SJCRH30 (cell line): Measurements from ENCODE around the gene TSEN54. TPM values are rescaled to one million over a fixed set of nuclear protein-coding genes. Genes with fewer than 3 reads are reported as not detected.

ENCODE experiments used
- DNase-seq, 2 experiments: peaks; one replicate each; pipeline ENCODE4 v3.0.0-alpha.2; 2015 to 2020
- H3K27ac ChIP-seq: fragments of 250-450 bp; sonication (Bioruptor Pico); 2 replicates; pipeline ENCODE4 v1.5.1; 2020; ENCODE audit warnings: mild to moderate bottlenecking, moderate library complexity
- H3K27me3 ChIP-seq: fragments of 250-450 bp; sonication (Bioruptor Pico); 2 replicates; pipeline ENCODE4 v1.5.1; 2020; ENCODE audit warnings: mild to moderate bottlenecking, moderate library complexity
- H3K36me3 ChIP-seq: fragments of 250-450 bp; sonication (Bioruptor Pico); 2 replicates; pipeline ENCODE4 v1.5.1; 2020; ENCODE audit warnings: mild to moderate bottlenecking, moderate library complexity
- H3K4me1 ChIP-seq: fragments of 250-450 bp; sonication (Bioruptor Pico); 2 replicates; pipeline ENCODE4 v1.5.1; 2020; ENCODE audit warnings: mild to moderate bottlenecking, moderate library complexity
- H3K4me3 ChIP-seq: fragments of 250-450 bp; sonication (Bioruptor Pico); 2 replicates; pipeline ENCODE4 v1.5.1; 2020; ENCODE audit warnings: mild to moderate bottlenecking, moderate library complexity
- H3K9me3 ChIP-seq: fragments of 250-450 bp; sonication (Bioruptor Pico); replicated peaks from 2 replicates; pipeline ENCODE4 v1.5.1; 2020; ENCODE audit warnings: mild to moderate bottlenecking, moderate library complexity
- total RNA-seq: library from RNA; depleted of rRNA; stranded (reverse); fragments of >200 nt; shearing (Covaris generic); gene quantifications from 2 replicates; pipeline ENCODE4 v1.2.3, GENCODE V29; 2014

The TSEN54 gene
- total RNA-seq, 1 experiment from 2014 or later: 44.8 TPM

GRCh38 chr17:75561927-75562603, 45.7 kb downstream of the TSEN54 start:
- Histone ChIP-seq H3K36me3 (no peaks in the 10 kb centered on the region), H3K27me3 (peaks cover 43% of the 10 kb centered on the region; the same call in 1 of the 2 replicates), H3K4me3 (no peak overlapping the region), H3K27ac (no peak overlapping the region), H3K4me1 (peaks cover 7% of the 10 kb centered on the region), H3K9me3 (no peaks in the 10 kb centered on the region)
- DNase-seq: no peak

- H3K4me1 ChIP-seq: no peaks in the 10 kb centered on the region
- H3K4me3 ChIP-seq: no peak overlapping the region
- peaks cover 43% of the 10 kb centered on the region; the same call in 1 of the 2 replicates for H3K27me3 ChIP-seq
- no peaks in the 10 kb centered on the region for H3K9me3 ChIP-seq
- no peaks in the 10 kb centered on the region for H3K36me3 ChIP-seq
- no peak for DNase-seq
- no peak overlapping the region for H3K27ac ChIP-seq
These were observed 46.9 kb downstream of the TSEN54 start for GRCh38 chr17:75563063-75563758.

GRCh38 chr17:75564195-75564594, 47.9 kb downstream of the TSEN54 start:
- no peaks in the 10 kb centered on the region for H3K4me1 ChIP-seq
- no peaks in the 10 kb centered on the region for H3K9me3 ChIP-seq
- H3K4me3 ChIP-seq: no peak overlapping the region
- H3K36me3 ChIP-seq: no peaks in the 10 kb centered on the region
- DNase-seq: no peak
- H3K27me3 ChIP-seq: peaks cover 43% of the 10 kb centered on the region; the same call in 1 of the 2 replicates
- no peak overlapping the region for H3K27ac ChIP-seq

- Histone ChIP-seq H3K4me3 (no peak overlapping the region), H3K36me3 (no peaks in the 10 kb centered on the region), H3K4me1 (no peaks in the 10 kb centered on the region), H3K27ac (no peak overlapping the region), H3K27me3 (peaks cover 34% of the 10 kb centered on the region; the same call in 1 of the 2 replicates), H3K9me3 (no peaks in the 10 kb centered on the region)
- DNase-seq: no peak
These were observed 48.7 kb downstream of the TSEN54 start for GRCh38 chr17:75565066-75565465.

- Histone ChIP-seq H3K36me3 (no peaks in the 10 kb centered on the region), H3K27me3 (peaks cover 34% of the 10 kb centered on the region; the same call in 1 of the 2 replicates), H3K27ac (no peak overlapping the region), H3K4me3 (no peak overlapping the region), H3K4me1 (no peaks in the 10 kb centered on the region), H3K9me3 (no peaks in the 10 kb centered on the region)
- DNase-seq: no peak
These were observed 49.3 kb downstream of the TSEN54 start for GRCh38 chr17:75565618-75566017.

GRCh38 chr17:75566416-75566815, 50.1 kb downstream of the TSEN54 start:
- H3K4me1 ChIP-seq: no peaks in the 10 kb centered on the region
- H3K27ac ChIP-seq: no peak overlapping the region
- no peaks in the 10 kb centered on the region for H3K9me3 ChIP-seq
- H3K27me3 ChIP-seq: peaks cover 34% of the 10 kb centered on the region; the same call in 1 of the 2 replicates
- H3K4me3 ChIP-seq: no peak overlapping the region
- no peak for DNase-seq
- no peaks in the 10 kb centered on the region for H3K36me3 ChIP-seq

GRCh38 chr17:75566834-75567233, 50.5 kb downstream of the TSEN54 start:
- H3K4me3 ChIP-seq: no peak overlapping the region
- H3K9me3 ChIP-seq: no peaks in the 10 kb centered on the region
- H3K36me3 ChIP-seq: no peaks in the 10 kb centered on the region
- peaks cover 34% of the 10 kb centered on the region; the same call in 1 of the 2 replicates for H3K27me3 ChIP-seq
- H3K4me1 ChIP-seq: no peaks in the 10 kb centered on the region
- no peak overlapping the region for H3K27ac ChIP-seq
- no peak for DNase-seq

- no peak for DNase-seq
- no peak overlapping the region for H3K4me3 ChIP-seq
- H3K4me1 ChIP-seq: no peaks in the 10 kb centered on the region
- H3K27me3 ChIP-seq: peaks cover 25% of the 10 kb centered on the region; the same call in 1 of the 2 replicates
- no peaks in the 10 kb centered on the region for H3K36me3 ChIP-seq
- no peak overlapping the region for H3K27ac ChIP-seq
- H3K9me3 ChIP-seq: no peaks in the 10 kb centered on the region
These were observed 52.3 kb downstream of the TSEN54 start for GRCh38 chr17:75568412-75569255.

GRCh38 chr17:75570034-75570676, 53.8 kb downstream of the TSEN54 start:
- DNase-seq: no peak
- Histone ChIP-seq H3K4me1 (no peaks in the 10 kb centered on the region), H3K9me3 (no peaks in the 10 kb centered on the region), H3K27me3 (peaks cover 26% of the 10 kb centered on the region), H3K36me3 (no peaks in the 10 kb centered on the region), H3K4me3 (no peak overlapping the region), H3K27ac (no peak overlapping the region)

- Histone ChIP-seq H3K4me1 (no peaks in the 10 kb centered on the region), H3K4me3 (no peak overlapping the region), H3K9me3 (no peaks in the 10 kb centered on the region), H3K27ac (no peak overlapping the region), H3K27me3 (peaks cover 24% of the 10 kb centered on the region), H3K36me3 (no peaks in the 10 kb centered on the region)
- DNase-seq: no peak
These were observed 54.4 kb downstream of the TSEN54 start for GRCh38 chr17:75570772-75571171.

- Histone ChIP-seq H3K4me3 (no peak overlapping the region), H3K27ac (no peak overlapping the region), H3K36me3 (no peaks in the 10 kb centered on the region), H3K4me1 (no peaks in the 10 kb centered on the region), H3K27me3 (peaks cover 21% of the 10 kb centered on the region), H3K9me3 (no peaks in the 10 kb centered on the region)
- peak; percentile 53 to 62 for DNase-seq
These were observed 55.0 kb downstream of the TSEN54 start for GRCh38 chr17:75571197-75571884.

- Histone ChIP-seq H3K36me3 (no peaks in the 10 kb centered on the region), H3K9me3 (no peaks in the 10 kb centered on the region), H3K27me3 (peaks cover 17% of the 10 kb centered on the region), H3K27ac (no peak overlapping the region), H3K4me1 (no peaks in the 10 kb centered on the region), H3K4me3 (no peak overlapping the region)
- no peak for DNase-seq
These were observed 55.5 kb downstream of the TSEN54 start for GRCh38 chr17:75571885-75572215.

GRCh38 chr17:75572713-75573539, 56.6 kb downstream of the TSEN54 start:
- no peak overlapping the region for H3K27ac ChIP-seq
- H3K9me3 ChIP-seq: no peaks in the 10 kb centered on the region
- no peaks in the 10 kb centered on the region for H3K36me3 ChIP-seq
- peaks cover 17% of the 10 kb centered on the region for H3K27me3 ChIP-seq
- no peak for DNase-seq
- no peaks in the 10 kb centered on the region for H3K4me1 ChIP-seq
- H3K4me3 ChIP-seq: no peak overlapping the region
